ENCODE results near the gene PCMTD2.
"Not testable (repeated sequence)": the region's sequence is repeated elsewhere in the genome, so short reads cannot be mapped to it uniquely, and the experiment has no call there.

Gene PCMTD2

DNA sequence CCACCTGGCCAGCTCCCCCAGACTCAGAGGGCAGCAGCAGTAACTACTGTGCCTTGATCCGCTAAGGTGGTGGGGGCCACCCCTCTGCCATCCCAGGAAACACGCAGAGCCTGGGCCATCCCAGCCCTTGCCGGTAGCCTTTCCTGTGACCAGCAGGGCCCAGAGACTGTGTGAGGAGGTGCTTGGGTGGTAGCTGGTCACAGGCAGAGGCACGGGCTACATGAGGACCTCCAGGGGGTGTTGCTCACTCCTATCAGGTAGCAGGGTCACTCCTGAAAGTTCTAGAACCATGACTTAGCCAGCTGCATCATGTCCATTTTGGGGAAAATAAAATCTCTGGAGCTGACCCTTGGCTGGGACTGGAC, 22.8 kb downstream of the PCMTD2 start:
- H3K4me3 ChIP-seq = no peak overlapping the region
- H3K27ac ChIP-seq = no peak overlapping the region
- no peak for TF ChIP-seq EZH2 (IDR thresholded peaks at IDR 0.05)
- no peak for TF ChIP-seq POLR2AphosphoS5 (IDR thresholded peaks at IDR 0.05; ENCODE audit: borderline replicate concordance, low read depth, low read length)
- no peak for TF ChIP-seq FOXP2 (optimal IDR thresholded peaks at IDR 0.05; ENCODE audit: control extremely low read depth, extremely low read length, insufficient read depth)
- no peak overlapping the region for H3K9ac ChIP-seq (ENCODE audit: insufficient read length)
- DNase-seq (ENCODE audit: low read depth, low spot score) = no peak
- H3K36me3 ChIP-seq (ENCODE audit: insufficient read depth, low read length) = peaks cover 11% of the 10 kb centered on the region
- H3K9me3 ChIP-seq (ENCODE audit: low read depth, low read length) = no peaks in the 10 kb centered on the region

- H3K9ac ChIP-seq (ENCODE audit: insufficient read length) = no peak overlapping the region
- TF ChIP-seq FOXP2 (optimal IDR thresholded peaks at IDR 0.05; ENCODE audit: control extremely low read depth, extremely low read length, insufficient read depth) (no peak), EZH2 (IDR thresholded peaks at IDR 0.05) (no peak), POLR2AphosphoS5 (IDR thresholded peaks at IDR 0.05; ENCODE audit: borderline replicate concordance, low read depth, low read length) (no peak)
- DNase-seq (ENCODE audit: low read depth, low spot score) = no peak
- H3K4me3 ChIP-seq = no peak overlapping the region
- no peaks in the 10 kb centered on the region; the same call in 1 of the 2 replicates for H3K36me3 ChIP-seq (ENCODE audit: insufficient read depth, low read length)
- H3K9me3 ChIP-seq (ENCODE audit: low read depth, low read length) = no peaks in the 10 kb centered on the region
- no peak overlapping the region for H3K27ac ChIP-seq
Measured at GRCh38 chr20:64279826-64280459, 24.4 kb downstream of the PCMTD2 start.

DNA sequence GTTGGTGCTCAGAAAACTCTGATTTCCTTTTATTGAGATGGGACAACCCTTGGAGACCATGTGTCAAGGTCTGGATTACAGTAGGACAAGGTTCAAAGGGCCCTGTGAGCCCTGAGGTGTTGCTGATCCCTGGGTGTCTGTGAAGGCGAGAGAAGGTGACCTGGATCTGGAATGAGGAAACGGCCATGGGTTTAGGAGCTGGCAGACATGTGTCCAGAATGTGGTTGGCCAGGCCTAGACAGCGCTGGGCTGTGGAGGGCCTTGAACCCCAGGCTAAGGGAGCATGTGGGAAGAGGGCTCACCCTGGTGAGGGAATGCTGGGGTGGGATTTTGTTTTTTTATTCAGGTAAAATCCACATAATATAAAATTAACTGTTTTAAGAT, 24.9 kb downstream of the PCMTD2 start:
- H3K9ac ChIP-seq (ENCODE audit: insufficient read length) = no peak overlapping the region
- no peak overlapping the region for H3K27ac ChIP-seq
- H3K4me3 ChIP-seq = no peak overlapping the region
- no peaks in the 10 kb centered on the region for H3K9me3 ChIP-seq (ENCODE audit: low read depth, low read length)
- TF ChIP-seq EZH2 (IDR thresholded peaks at IDR 0.05) = no peak
- TF ChIP-seq FOXP2 (optimal IDR thresholded peaks at IDR 0.05; ENCODE audit: control extremely low read depth, extremely low read length, insufficient read depth) = no peak
- TF ChIP-seq POLR2AphosphoS5 (IDR thresholded peaks at IDR 0.05; ENCODE audit: borderline replicate concordance, low read depth, low read length) = no peak
- no peak for DNase-seq (ENCODE audit: low read depth, low spot score)
- no peaks in the 10 kb centered on the region; the same call in 1 of the 2 replicates for H3K36me3 ChIP-seq (ENCODE audit: insufficient read depth, low read length)

- no peak for DNase-seq (ENCODE audit: low read depth, low spot score)
- no peaks in the 10 kb centered on the region for H3K9me3 ChIP-seq (ENCODE audit: low read depth, low read length)
- TF ChIP-seq POLR2AphosphoS5 (IDR thresholded peaks at IDR 0.05; ENCODE audit: borderline replicate concordance, low read depth, low read length) = no peak
- TF ChIP-seq FOXP2 (optimal IDR thresholded peaks at IDR 0.05; ENCODE audit: control extremely low read depth, extremely low read length, insufficient read depth) = no peak
- no peak for TF ChIP-seq EZH2 (IDR thresholded peaks at IDR 0.05)
- no peak overlapping the region for H3K4me3 ChIP-seq
- no peaks in the 10 kb centered on the region for H3K36me3 ChIP-seq (ENCODE audit: insufficient read depth, low read length)
- H3K9ac ChIP-seq (ENCODE audit: insufficient read length) = no peak overlapping the region
- H3K27ac ChIP-seq = no peak overlapping the region
Measured at GRCh38 chr20:64283646-64284045, 28.1 kb downstream of the PCMTD2 start.

GRCh38 chr20:64285579-64286446, 30.3 kb downstream of the PCMTD2 start:
- not testable (repeated sequence) for H3K9ac ChIP-seq (ENCODE audit: insufficient read length); H3K4me3 ChIP-seq; DNase-seq (ENCODE audit: low read depth, low spot score); H3K36me3 ChIP-seq (ENCODE audit: insufficient read depth, low read length); H3K27ac ChIP-seq; H3K9me3 ChIP-seq (ENCODE audit: low read depth, low read length)

- not testable (repeated sequence) for DNase-seq (ENCODE audit: low read depth, low spot score); H3K9ac ChIP-seq (ENCODE audit: insufficient read length); H3K4me3 ChIP-seq; H3K9me3 ChIP-seq (ENCODE audit: low read depth, low read length); H3K27ac ChIP-seq; H3K36me3 ChIP-seq (ENCODE audit: insufficient read depth, low read length)
Measured at GRCh38 chr20:64286447-64287263, 31.1 kb downstream of the PCMTD2 start.

GRCh38 chr20:64287264-64287590, 31.7 kb downstream of the PCMTD2 start:
- H3K27ac ChIP-seq; DNase-seq (ENCODE audit: low read depth, low spot score); H3K9ac ChIP-seq (ENCODE audit: insufficient read length); H3K4me3 ChIP-seq; H3K9me3 ChIP-seq (ENCODE audit: low read depth, low read length); H3K36me3 ChIP-seq (ENCODE audit: insufficient read depth, low read length): not testable (repeated sequence)

DNA sequence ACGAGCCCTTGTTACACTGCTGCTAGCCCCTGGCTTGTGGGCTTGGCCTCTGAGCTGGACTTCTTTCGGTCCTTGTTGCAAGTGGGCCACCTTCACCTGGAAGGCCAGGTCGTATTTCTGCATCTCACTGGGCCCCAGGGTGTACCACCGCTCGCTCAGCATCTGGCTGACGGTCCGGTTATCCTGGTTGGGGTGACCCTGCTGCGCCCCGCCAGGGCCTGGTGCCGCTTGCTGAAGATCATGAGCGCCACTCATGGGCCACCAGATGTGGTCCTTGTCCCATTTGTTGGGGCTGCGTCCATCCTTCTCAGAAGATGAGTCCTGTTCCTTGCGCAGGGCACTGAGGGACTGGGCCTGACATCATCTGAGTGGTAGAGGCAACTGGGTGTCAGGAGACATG, 36.6 kb downstream of the PCMTD2 start:
- not testable (repeated sequence) for H3K27ac ChIP-seq; H3K9me3 ChIP-seq (ENCODE audit: low read depth, low read length); H3K9ac ChIP-seq (ENCODE audit: insufficient read length); H3K4me3 ChIP-seq; H3K36me3 ChIP-seq (ENCODE audit: insufficient read depth, low read length); DNase-seq (ENCODE audit: low read depth, low spot score)

- not testable (repeated sequence) for H3K9me3 ChIP-seq (ENCODE audit: low read depth, low read length); H3K9ac ChIP-seq (ENCODE audit: insufficient read length); H3K27ac ChIP-seq; H3K36me3 ChIP-seq (ENCODE audit: insufficient read depth, low read length); DNase-seq (ENCODE audit: low read depth, low spot score); H3K4me3 ChIP-seq
Measured at GRCh38 chr20:64303086-64303485, 47.5 kb downstream of the PCMTD2 start.

GRCh38 chr20:64313761-64314160, 58.2 kb downstream of the PCMTD2 start:
- not testable (repeated sequence) for H3K9me3 ChIP-seq (ENCODE audit: low read depth, low read length); H3K27ac ChIP-seq; DNase-seq (ENCODE audit: low read depth, low spot score); H3K36me3 ChIP-seq (ENCODE audit: insufficient read depth, low read length); H3K4me3 ChIP-seq; H3K9ac ChIP-seq (ENCODE audit: insufficient read length)

- H3K9me3 ChIP-seq (ENCODE audit: low read depth, low read length); H3K4me3 ChIP-seq; H3K9ac ChIP-seq (ENCODE audit: insufficient read length); H3K36me3 ChIP-seq (ENCODE audit: insufficient read depth, low read length); DNase-seq (ENCODE audit: low read depth, low spot score); H3K27ac ChIP-seq: not testable (repeated sequence)
Measured at GRCh38 chr20:64315381-64315780, 59.8 kb downstream of the PCMTD2 start.

- H3K9me3 ChIP-seq (ENCODE audit: low read depth, low read length); H3K36me3 ChIP-seq (ENCODE audit: insufficient read depth, low read length); H3K9ac ChIP-seq (ENCODE audit: insufficient read length); H3K27ac ChIP-seq; H3K4me3 ChIP-seq; DNase-seq (ENCODE audit: low read depth, low spot score): not testable (repeated sequence)
Measured at GRCh38 chr20:64315884-64316283, 60.3 kb downstream of the PCMTD2 start.

Data from SK-N-MC (cell line).